Measurements from ENCODE around the gene KMT2B.
A peak's percentile ranks its signal among the peaks of the same experiment; 100 is the strongest.

The KMT2B gene

DNA sequence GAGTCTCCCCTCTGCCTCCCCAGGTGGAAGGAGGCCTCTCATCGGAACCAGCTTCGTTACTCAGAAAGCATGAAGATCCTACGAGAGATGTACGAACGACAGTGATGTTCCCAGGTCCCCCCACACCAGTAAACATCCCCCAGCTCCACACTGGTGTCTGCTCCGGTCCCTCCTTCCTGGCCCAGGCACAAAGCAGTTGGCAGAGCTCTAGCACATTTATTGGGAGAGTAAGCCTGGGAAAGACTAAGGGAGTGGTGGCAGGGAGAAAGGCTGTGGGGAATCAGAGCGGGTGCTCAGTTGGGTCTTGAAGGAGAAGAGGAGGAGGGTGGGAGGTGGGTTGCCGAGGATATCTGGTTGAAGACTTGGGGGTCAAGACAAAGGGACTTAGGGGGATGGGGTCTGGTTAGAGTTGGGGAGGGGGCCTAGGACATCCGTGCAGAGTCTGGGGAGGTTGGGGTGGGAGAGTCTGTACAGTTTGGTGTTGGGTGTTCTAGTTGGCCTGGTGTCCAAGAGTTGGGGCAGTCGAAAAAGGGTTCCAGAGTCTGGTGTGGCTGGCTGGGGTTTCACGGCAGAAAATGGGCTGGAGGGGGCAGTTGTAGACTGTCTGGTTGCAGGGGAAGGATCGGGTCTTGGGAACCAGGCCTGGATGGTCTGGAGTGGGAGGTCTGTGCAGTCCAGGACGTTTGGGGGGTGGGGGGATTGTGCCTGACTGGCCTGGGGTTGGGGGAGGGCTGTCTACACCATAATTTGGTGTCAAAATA, 36.7 kb downstream of the KMT2B start:
- no peak overlapping the region for H3K18ac ChIP-seq (ENCODE audit: low read depth in 1 of 2, low read length in 2 of 2)
- no peak overlapping the region for H4K8ac ChIP-seq (ENCODE audit: low read length)
- H3K79me1 ChIP-seq (replicated peaks; ENCODE audit: low read length, poor library complexity, severe bottlenecking), result peaks cover 33% of the 10 kb centered on the region
- no peak overlapping the region for H3K14ac ChIP-seq (ENCODE audit: low read length in 2 of 2)
- no peak for DNase-seq
- H2BK120ac ChIP-seq (ENCODE audit: low read depth, low read length), result no peak overlapping the region
- H3K9ac ChIP-seq (ENCODE audit: low read length), result peak overlapping the region; percentile 99
- H3K9me3 ChIP-seq (ENCODE audit: control insufficient read depth, low read length), result no peaks in the 10 kb centered on the region
- no peak overlapping the region for H2BK15ac ChIP-seq (ENCODE audit: low read depth, poor library complexity, severe bottlenecking)
- H2AFZ ChIP-seq (ENCODE audit: low read depth, low read length), result no peak overlapping the region
- no peak overlapping the region for H3K4ac ChIP-seq (ENCODE audit: low read depth in 1 of 2, low read length in 2 of 2)
- no peak overlapping the region for H3K27ac ChIP-seq (ENCODE audit: low read length, poor library complexity, severe bottlenecking)
- H2BK12ac ChIP-seq (ENCODE audit: low read length in 2 of 2), result no peak overlapping the region
- H4K91ac ChIP-seq (ENCODE audit: low read length), result no peak overlapping the region
- no peaks in the 10 kb centered on the region for H3K27me3 ChIP-seq (ENCODE audit: control insufficient read depth in 1 of 2, insufficient read depth in 1 of 2, low read length in 2 of 2)
- no peak overlapping the region for H2BK5ac ChIP-seq (ENCODE audit: low read depth, low read length, poor library complexity, severe bottlenecking)
- no peak overlapping the region for H2AK5ac ChIP-seq (ENCODE audit: low read length, severe bottlenecking)
- H3K4me2 ChIP-seq (ENCODE audit: low read length, poor library complexity, severe bottlenecking), result no peak overlapping the region
- peaks cover 37% of the 10 kb centered on the region for H3K4me1 ChIP-seq (ENCODE audit: control insufficient read depth, insufficient read depth, low read depth, low read length)
- H3K4me3 ChIP-seq (ENCODE audit: insufficient read depth in 1 of 2, low read depth in 1 of 2, low read length in 2 of 2), result peak overlapping the region in 1 of 2 experiments; percentile 99
- H3K23ac ChIP-seq (ENCODE audit: low read length in 2 of 2), result no peak overlapping the region
- WGBS, result 92% methylated on average over 13 of the region's 13 CpGs
- H3K36me3 ChIP-seq (ENCODE audit: control insufficient read depth in 1 of 2, insufficient read depth in 2 of 2, low read depth in 1 of 2, low read length in 2 of 2), result peaks cover 35 to 55% of the 10 kb centered on the region in 2 experiments

DNA sequence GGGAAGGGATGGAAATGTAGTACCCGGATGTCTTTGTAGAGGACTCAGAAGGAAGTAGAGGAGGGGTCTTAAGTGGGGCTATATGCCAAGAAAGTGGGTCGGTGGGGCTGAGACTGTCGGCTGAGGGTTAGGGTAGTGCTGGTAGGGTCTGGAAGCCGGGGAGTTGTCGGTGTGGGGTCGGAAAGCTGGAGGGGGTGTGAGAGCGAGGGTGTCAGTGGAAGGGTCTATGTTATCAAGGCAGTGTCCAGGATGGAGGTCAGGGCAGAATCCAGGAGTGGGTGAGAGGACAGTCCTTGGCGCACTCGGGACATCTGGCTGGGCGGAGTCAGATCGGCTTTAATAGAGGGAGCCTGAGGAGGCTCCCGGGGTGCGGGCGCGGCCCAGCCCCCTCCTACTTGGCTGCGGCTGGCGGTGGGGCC, 37.3 kb downstream of the KMT2B start:
- no peak for DNase-seq
- H2BK5ac ChIP-seq (ENCODE audit: low read depth, low read length, poor library complexity, severe bottlenecking), result no peak overlapping the region
- H2AK5ac ChIP-seq (ENCODE audit: low read length, severe bottlenecking), result no peak overlapping the region
- peak overlapping the region in 1 of 2 experiments; percentile 99 for H3K4me3 ChIP-seq (ENCODE audit: insufficient read depth in 1 of 2, low read depth in 1 of 2, low read length in 2 of 2)
- H3K4me1 ChIP-seq (ENCODE audit: control insufficient read depth, insufficient read depth, low read depth, low read length), result peaks cover 35% of the 10 kb centered on the region
- H3K79me1 ChIP-seq (replicated peaks; ENCODE audit: low read length, poor library complexity, severe bottlenecking), result peaks cover 33% of the 10 kb centered on the region
- H3K18ac ChIP-seq (ENCODE audit: low read depth in 1 of 2, low read length in 2 of 2), result peak overlapping the region; percentile 69 to 100
- H3K36me3 ChIP-seq (ENCODE audit: control insufficient read depth in 1 of 2, insufficient read depth in 2 of 2, low read depth in 1 of 2, low read length in 2 of 2), result peaks cover 41 to 56% of the 10 kb centered on the region in 2 experiments
- peak overlapping the region; percentile 83 for H4K8ac ChIP-seq (ENCODE audit: low read length)
- no peak overlapping the region for H3K27ac ChIP-seq (ENCODE audit: low read length, poor library complexity, severe bottlenecking)
- peak overlapping the region in 1 of 2 experiments; percentile 50 for H3K23ac ChIP-seq (ENCODE audit: low read length in 2 of 2)
- H3K9ac ChIP-seq (ENCODE audit: low read length), result peak overlapping the region; percentile 99
- peak overlapping the region in 1 of 2 experiments; percentile 88 for H2BK12ac ChIP-seq (ENCODE audit: low read length in 2 of 2)
- H4K91ac ChIP-seq (ENCODE audit: low read length), result peak overlapping the region; percentile 85
- H2BK120ac ChIP-seq (ENCODE audit: low read depth, low read length), result peak overlapping the region; percentile 91
- H3K4me2 ChIP-seq (ENCODE audit: low read length, poor library complexity, severe bottlenecking), result no peak overlapping the region
- H3K4ac ChIP-seq (ENCODE audit: low read depth in 1 of 2, low read length in 2 of 2), result peak overlapping the region in 1 of 2 experiments; percentile 87
- no peaks in the 10 kb centered on the region for H3K27me3 ChIP-seq (ENCODE audit: control insufficient read depth in 1 of 2, insufficient read depth in 1 of 2, low read length in 2 of 2)
- H2BK15ac ChIP-seq (ENCODE audit: low read depth, poor library complexity, severe bottlenecking), result peak overlapping the region; percentile 44
- H3K9me3 ChIP-seq (ENCODE audit: control insufficient read depth, low read length), result no peaks in the 10 kb centered on the region
- peak overlapping the region in 1 of 2 experiments; percentile 13 for H3K14ac ChIP-seq (ENCODE audit: low read length in 2 of 2)
- H2AFZ ChIP-seq (ENCODE audit: low read depth, low read length), result no peak overlapping the region
- 71% methylated on average over 17 of the region's 17 CpGs for WGBS

DNA sequence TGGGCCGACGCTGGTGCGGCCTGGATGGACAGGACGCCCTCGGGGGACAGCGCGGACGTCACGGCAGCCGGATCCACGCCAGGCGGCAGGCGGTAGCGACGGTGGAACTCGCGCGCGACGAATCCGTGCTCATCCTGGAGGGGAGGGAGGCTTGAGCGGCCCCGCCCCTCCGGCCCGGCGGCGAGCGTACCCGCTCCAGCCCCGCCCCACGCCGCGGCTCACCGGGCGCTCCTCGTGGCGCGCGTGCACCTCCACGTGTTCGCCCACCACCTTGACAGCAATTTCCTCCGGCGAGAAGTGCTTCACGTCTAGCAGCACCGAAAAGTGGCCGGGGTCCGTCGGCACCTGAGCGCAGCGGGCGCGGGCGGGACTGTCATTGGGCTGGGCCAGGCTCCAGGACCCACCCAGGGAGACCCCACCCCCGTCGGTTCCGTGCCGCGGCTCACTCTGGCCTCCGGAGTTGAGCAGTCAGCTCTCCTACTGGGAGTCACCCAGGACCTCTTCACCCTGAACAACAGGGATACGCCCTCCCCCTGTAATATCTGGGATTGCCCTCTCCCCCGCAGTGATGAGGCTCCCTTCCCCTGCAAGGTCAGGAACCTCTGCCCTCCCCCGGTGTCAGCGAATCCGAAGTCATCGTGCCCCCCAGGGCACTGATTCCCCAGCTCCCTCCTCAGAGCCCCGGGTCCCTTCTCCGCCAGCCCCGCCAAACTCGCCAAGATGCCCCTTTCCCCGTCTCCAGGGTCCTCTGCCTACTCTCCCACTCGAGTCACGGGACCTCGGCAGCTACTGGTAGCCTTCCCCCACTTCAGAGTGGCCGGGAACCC, 38.0 kb downstream of the KMT2B start:
- WGBS, result 40% methylated on average over 74 of the region's 74 CpGs

More for the DNA sequence above, 38.0 kb downstream of the KMT2B start:
- H2BK15ac ChIP-seq (ENCODE audit: low read depth, poor library complexity, severe bottlenecking), result peak overlapping the region; percentile 52
- H3K27me3 ChIP-seq (ENCODE audit: control insufficient read depth in 1 of 2, insufficient read depth in 1 of 2, low read length in 2 of 2), result no peaks in the 10 kb centered on the region
- no peaks in the 10 kb centered on the region for H3K9me3 ChIP-seq (ENCODE audit: control insufficient read depth, low read length)
- peaks cover 34% of the 10 kb centered on the region for H3K79me1 ChIP-seq (replicated peaks; ENCODE audit: low read length, poor library complexity, severe bottlenecking)
- DNase-seq, result peak; percentile 46
- peak overlapping the region; percentile 99 for H3K9ac ChIP-seq (ENCODE audit: low read length)
- peaks cover 34% of the 10 kb centered on the region for H3K4me1 ChIP-seq (ENCODE audit: control insufficient read depth, insufficient read depth, low read depth, low read length)
- peak overlapping the region in 1 of 2 experiments; percentile 50 for H3K23ac ChIP-seq (ENCODE audit: low read length in 2 of 2)
- H3K27ac ChIP-seq (ENCODE audit: low read length, poor library complexity, severe bottlenecking), result peak overlapping the region; percentile 76
- H2AFZ ChIP-seq (ENCODE audit: low read depth, low read length), result no peak overlapping the region
- H3K4ac ChIP-seq (ENCODE audit: low read depth in 1 of 2, low read length in 2 of 2), result peak overlapping the region; percentile 57 to 87
- H2BK12ac ChIP-seq (ENCODE audit: low read length in 2 of 2), result peak overlapping the region; percentile 62 to 88
- peak overlapping the region; percentile 91 for H2BK120ac ChIP-seq (ENCODE audit: low read depth, low read length)
- peaks cover 47 to 61% of the 10 kb centered on the region in 2 experiments for H3K36me3 ChIP-seq (ENCODE audit: control insufficient read depth in 1 of 2, insufficient read depth in 2 of 2, low read depth in 1 of 2, low read length in 2 of 2)
- peak overlapping the region; percentile 11 to 99 for H3K4me3 ChIP-seq (ENCODE audit: insufficient read depth in 1 of 2, low read depth in 1 of 2, low read length in 2 of 2)
- peak overlapping the region; percentile 90 for H4K8ac ChIP-seq (ENCODE audit: low read length)
- peak overlapping the region in 1 of 2 experiments; percentile 44 for H3K14ac ChIP-seq (ENCODE audit: low read length in 2 of 2)
- H2AK5ac ChIP-seq (ENCODE audit: low read length, severe bottlenecking), result peak overlapping the region; percentile 54
- H2BK5ac ChIP-seq (ENCODE audit: low read depth, low read length, poor library complexity, severe bottlenecking), result no peak overlapping the region
- H4K91ac ChIP-seq (ENCODE audit: low read length), result peak overlapping the region; percentile 100
- peak overlapping the region; percentile 52 for H3K4me2 ChIP-seq (ENCODE audit: low read length, poor library complexity, severe bottlenecking)
- peak overlapping the region; percentile 69 to 100 for H3K18ac ChIP-seq (ENCODE audit: low read depth in 1 of 2, low read length in 2 of 2)

Data from mesenchymal stem cell (in vitro differentiated cells and primary cell).